Stimulated activated CD8-positive, alpha-beta memory T cell treated with anti-CD3 and anti-CD28 coated beads, Interleukin-7, amount 100 ng/mL, for 24 hours (primary cell): ENCODE measurements around the gene KLHL6.
"Not testable (repeated sequence)": the region's sequence is repeated elsewhere in the genome, so short reads cannot be mapped to it uniquely, and the experiment has no call there.

Source experiments
- DNase-seq: peaks from one replicate; pipeline ENCODE4 v3.0.0-alpha.2; 2020; ENCODE audit warnings: low read depth

KLHL6 gene

GRCh38 chr3:183486472-183486871 lies 69.0 kb downstream of the KLHL6 start:
- DNase-seq = no peak

- no peak for DNase-seq
These were observed 69.9 kb downstream of the KLHL6 start for GRCh38 chr3:183485585-183485984.

GRCh38 chr3:183485093-183485492 lies 70.4 kb downstream of the KLHL6 start:
- no peak for DNase-seq

GRCh38 chr3:183484431-183485075 lies 71.0 kb downstream of the KLHL6 start:
- DNase-seq = no peak

- DNase-seq = no peak
These were observed 73.9 kb downstream of the KLHL6 start for GRCh38 chr3:183481582-183481981.

GRCh38 chr3:183478501-183478900 lies 77.0 kb downstream of the KLHL6 start:
- DNase-seq = no peak

- DNase-seq = no peak
These were observed 77.6 kb downstream of the KLHL6 start for GRCh38 chr3:183477801-183478456.

GRCh38 chr3:183475764-183476162 lies 79.7 kb downstream of the KLHL6 start:
- DNase-seq = not testable (repeated sequence)

GRCh38 chr3:183475016-183475763 lies 80.3 kb downstream of the KLHL6 start:
- no peak for DNase-seq

- DNase-seq = no peak
These were observed 81.5 kb downstream of the KLHL6 start for GRCh38 chr3:183473969-183474368.

- DNase-seq = no peak
These were observed 83.4 kb downstream of the KLHL6 start for GRCh38 chr3:183472155-183472554.

GRCh38 chr3:183468424-183468823 lies 87.1 kb downstream of the KLHL6 start:
- DNase-seq = no peak

GRCh38 chr3:183466575-183466974 lies 88.9 kb downstream of the KLHL6 start:
- DNase-seq = no peak

- not testable (repeated sequence) for DNase-seq
These were observed 89.8 kb downstream of the KLHL6 start for GRCh38 chr3:183465710-183466109.

GRCh38 chr3:183464480-183464879 lies 91.0 kb downstream of the KLHL6 start:
- no peak for DNase-seq

GRCh38 chr3:183460081-183461055 lies 95.1 kb downstream of the KLHL6 start:
- no peak for DNase-seq

- DNase-seq = no peak
These were observed 100.4 kb downstream of the KLHL6 start for GRCh38 chr3:183455089-183455488.

- DNase-seq = no peak
These were observed 101.4 kb downstream of the KLHL6 start for GRCh38 chr3:183454064-183454463.

- DNase-seq = no peak
These were observed 105.7 kb downstream of the KLHL6 start for GRCh38 chr3:183449791-183450190.

- no peak for DNase-seq
These were observed 106.1 kb downstream of the KLHL6 start for GRCh38 chr3:183449391-183449790.

GRCh38 chr3:183448369-183449128 lies 107.0 kb downstream of the KLHL6 start:
- no peak for DNase-seq
